Caco-2 (cell line): ENCODE data around the gene L3MBTL4. TPM values are rescaled to one million over a fixed set of nuclear protein-coding genes. Genes with fewer than 3 reads are reported as not detected.
A peak's percentile ranks its signal among the peaks of the same experiment; 100 is the strongest.

ENCODE experiments used
- BruUV-seq: library from RNA; stranded (reverse); fragments of 400-500 nt; replicated peaks from 2 replicates; lab custom pipeline; 2021; lab: Mats Ljungman, UMichigan
- CTCF ChIA-PET: fragments of 300-600 bp; sonication (Branson Sonifier 250); formaldehyde crosslinking; loops from one replicate; lab custom pipeline; 2022; ENCODE audit warnings: antibody characterized with exemption; lab: Charles Lee
- POLR2A ChIA-PET: fragments of 300-600 bp; sonication (Branson Sonifier 250); formaldehyde crosslinking; loops from one replicate; lab custom pipeline; 2022; ENCODE audit warnings: antibody characterized with exemption; lab: Charles Lee
- DNase-seq, 2 experiments: peaks; one replicate each; pipeline versions ENCODE4 v3.0.0 to v3.0.0-alpha.2; 2020 to 2022
- H3K27me3 ChIP-seq: replicated peaks from 2 replicates; pipeline ENCODE4 v1.6.0; 2011; ENCODE audit warnings: low read length; ENCODE audit not compliant: control insufficient read depth, insufficient read depth
- H3K36me3 ChIP-seq: 2 replicates; pipeline ENCODE4 v1.5.1; 2011; ENCODE audit warnings: low read length; ENCODE audit not compliant: control insufficient read depth, insufficient read depth
- H3K4me1 ChIP-seq: fragments of 250-450 bp; sonication (Bioruptor Pico); 2 replicates; pipeline ENCODE4 v1.5.1; 2020; ENCODE audit warnings: mild to moderate bottlenecking
- H3K4me3 ChIP-seq: 2 replicates; pipeline ENCODE4 v1.5.1; 2011; ENCODE audit warnings: low read depth, mild to moderate bottlenecking, control low read depth, low read length
- H3K9me3 ChIP-seq: fragments of 250-450 bp; sonication (Bioruptor Pico); 2 replicates; pipeline ENCODE4 v1.5.1; 2020; ENCODE audit warnings: mild to moderate bottlenecking, moderate library complexity
- H3K27ac Mint-ChIP-seq: one replicate; pipeline ENCODE4 v1.8.0; 2022; ENCODE audit warnings: mixed read lengths; ENCODE audit not compliant: unreplicated experiment
- H3K27me3 Mint-ChIP-seq: one replicate; pipeline ENCODE4 v1.8.0; 2022; ENCODE audit warnings: mixed read lengths; ENCODE audit not compliant: insufficient read depth, unreplicated experiment
- H3K36me3 Mint-ChIP-seq: one replicate; pipeline ENCODE4 v1.8.0; 2022; ENCODE audit warnings: mild to moderate bottlenecking, mixed read lengths; ENCODE audit not compliant: insufficient read depth, unreplicated experiment
- H3K4me1 Mint-ChIP-seq: one replicate; pipeline ENCODE4 v1.8.0; 2022; ENCODE audit warnings: low read depth, mixed read lengths; ENCODE audit not compliant: unreplicated experiment
- H3K4me3 Mint-ChIP-seq: one replicate; pipeline ENCODE4 v1.8.0; 2022; ENCODE audit warnings: mild to moderate bottlenecking, moderate library complexity, mixed read lengths; ENCODE audit not compliant: unreplicated experiment
- H3K9me3 Mint-ChIP-seq: one replicate; pipeline ENCODE4 v1.8.0; 2022; ENCODE audit warnings: mixed read lengths; ENCODE audit not compliant: unreplicated experiment
- CTCF ChIP-seq, 2 experiments: fragments of 200-600 bp in 1 of 2; IDR thresholded peaks; 1 replicate in 1 of 2; 2 replicates in 1 of 2; pipeline versions ENCODE4 v1.5.1 to v1.8.0; 2011 to 2022; ENCODE audit warnings: antibody characterized with exemption in 1 of 2, control low read depth in 1 of 2, inconsistent platforms in 1 of 2, low read depth in 1 of 2, low read length in 1 of 2, mild to moderate bottlenecking in 1 of 2, moderate library complexity in 1 of 2; ENCODE audit not compliant: insufficient read depth in 1 of 2, severe bottlenecking in 1 of 2, unreplicated experiment in 1 of 2
- intact Hi-C: fragments of 100-400 bp; cut with micrococcal nuclease; formaldehyde crosslinking; loops from one replicate; pipeline ENCODE4 v1.10.0; 2022; ENCODE audit not compliant: unreplicated experiment
- total RNA-seq: library from RNA; stranded (reverse); gene quantifications from 2 replicates; pipeline ENCODE4 v1.2.3, GENCODE V29; 2022

L3MBTL4 gene
- total RNA-seq, 1 experiment from 2014 or later = 0.23 TPM

DNA sequence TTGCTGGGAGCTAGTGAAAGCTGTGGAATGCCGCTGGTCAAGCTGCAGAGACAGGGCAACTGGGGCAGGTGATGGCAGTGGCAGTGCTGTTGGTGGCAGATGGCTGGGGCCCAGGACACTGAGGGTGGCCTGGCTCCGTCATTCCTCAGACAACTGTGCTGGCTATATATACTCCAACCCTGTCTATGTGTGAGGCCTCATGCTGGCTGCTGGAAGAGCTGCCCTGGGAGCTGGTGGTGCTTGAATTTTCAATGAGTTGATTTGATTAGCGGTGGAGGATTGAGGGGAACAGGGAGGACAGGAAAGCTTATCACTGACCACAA is 452.9 kb downstream of the L3MBTL4 start:
- CTCF ChIA-PET = no interaction called here
- Mint-ChIP-seq H3K36me3 (no peaks in the 10 kb centered on the region), H3K4me1 (peaks cover 6% of the 10 kb centered on the region)

GRCh38 chr18:5961097-5961827 is 453.4 kb downstream of the L3MBTL4 start:
- intact Hi-C loops = no loop called here
- H3K27ac Mint-ChIP-seq = no peak overlapping the region
- peaks cover 2% of the 10 kb centered on the region; the same call in 1 of the 2 replicates for H3K27me3 ChIP-seq

More for the DNA sequence above, 452.9 kb downstream of the L3MBTL4 start:
- H3K27me3 ChIP-seq = peaks cover 2% of the 10 kb centered on the region; the same call in 1 of the 2 replicates
- intact Hi-C loops = no loop called here
- no peaks in the 10 kb centered on the region for H3K9me3 Mint-ChIP-seq
- H3K4me3 ChIP-seq = no peak overlapping the region
- no peak for TF ChIP-seq CTCF (IDR thresholded peaks at IDR 0.05; ENCODE audit: insufficient read depth in 1 of 2, low read depth in 1 of 2, low read length in 1 of 2, severe bottlenecking in 1 of 2, unreplicated experiment in 1 of 2)
- no TSS peak for BruUV-seq
- POLR2A ChIA-PET = no interaction called here
- H3K27ac Mint-ChIP-seq = no peak overlapping the region
- H3K9me3 ChIP-seq = no peaks in the 10 kb centered on the region
- H3K27me3 Mint-ChIP-seq = peaks cover 13% of the 10 kb centered on the region
- H3K4me1 ChIP-seq = no peaks in the 10 kb centered on the region
- no peaks in the 10 kb centered on the region for H3K36me3 ChIP-seq
- H3K4me3 Mint-ChIP-seq = no peak overlapping the region
- DNase-seq = no peak

DNA sequence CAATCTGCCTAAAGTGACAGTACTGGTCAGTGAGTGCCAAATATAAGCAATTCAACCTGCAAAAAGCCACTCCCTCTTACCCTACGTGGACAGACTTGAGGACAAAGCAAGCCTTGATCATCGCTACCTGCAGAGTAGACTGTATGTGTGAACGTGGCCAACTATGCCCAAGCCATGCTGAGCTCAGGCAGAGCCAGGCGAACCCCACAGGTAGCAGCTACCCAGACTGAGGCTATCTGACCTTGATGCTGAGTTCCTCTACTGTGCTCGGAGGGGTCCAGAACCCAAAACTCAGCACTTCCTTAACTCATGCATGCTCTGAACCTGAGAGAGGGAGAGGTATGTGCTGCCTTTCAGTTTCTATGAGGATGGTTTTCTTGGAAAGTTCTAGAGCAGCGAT is 455.9 kb downstream of the L3MBTL4 start:
- H3K9me3 Mint-ChIP-seq = no peaks in the 10 kb centered on the region
- no peaks in the 10 kb centered on the region for H3K9me3 ChIP-seq
- ChIA-PET CTCF (no interaction called here), POLR2A (no interaction called here)
- no peaks in the 10 kb centered on the region for H3K36me3 ChIP-seq
- H3K4me1 Mint-ChIP-seq = no peaks in the 10 kb centered on the region
- intact Hi-C loops = loop anchor here (5.0 kb wide), 1 partner anchor 62 kb away; the partner anchor contains the start of gene TMEM200C
- H3K4me1 ChIP-seq = no peaks in the 10 kb centered on the region
- DNase-seq = no peak
- peaks cover 2% of the 10 kb centered on the region; the same call in 1 of the 2 replicates for H3K27me3 ChIP-seq
- H3K27me3 Mint-ChIP-seq = peaks cover 9% of the 10 kb centered on the region
- no peak overlapping the region for H3K4me3 Mint-ChIP-seq
- no peak overlapping the region for H3K4me3 ChIP-seq
- no peaks in the 10 kb centered on the region for H3K36me3 Mint-ChIP-seq
- no TSS peak for BruUV-seq
- TF ChIP-seq CTCF (IDR thresholded peaks at IDR 0.05; ENCODE audit: insufficient read depth in 1 of 2, low read depth in 1 of 2, low read length in 1 of 2, severe bottlenecking in 1 of 2, unreplicated experiment in 1 of 2) = no peak
- no peak overlapping the region for H3K27ac Mint-ChIP-seq

More at GRCh38 chr18:5961097-5961827, 453.4 kb downstream of the L3MBTL4 start:
- Histone ChIP-seq H3K4me1 (no peaks in the 10 kb centered on the region), H3K36me3 (no peaks in the 10 kb centered on the region), H3K9me3 (no peaks in the 10 kb centered on the region), H3K4me3 (no peak overlapping the region)
- no peaks in the 10 kb centered on the region for H3K9me3 Mint-ChIP-seq
- CTCF ChIA-PET = no interaction called here
- no TSS peak for BruUV-seq
- POLR2A ChIA-PET = no interaction called here
- DNase-seq = peak in 1 of 2 experiments; percentile 11
- no peak for TF ChIP-seq CTCF (IDR thresholded peaks at IDR 0.05; ENCODE audit: insufficient read depth in 1 of 2, low read depth in 1 of 2, low read length in 1 of 2, severe bottlenecking in 1 of 2, unreplicated experiment in 1 of 2)
- peaks cover 13% of the 10 kb centered on the region for H3K27me3 Mint-ChIP-seq
- no peaks in the 10 kb centered on the region for H3K36me3 Mint-ChIP-seq
- H3K4me1 Mint-ChIP-seq = peaks cover 3% of the 10 kb centered on the region
- H3K4me3 Mint-ChIP-seq = no peak overlapping the region
